Fibroblast of peridontal ligament (primary cell): ENCODE results near the gene PRKAG2.

Experiments used
- DNase-seq: peaks from one replicate; pipeline ENCODE4 v3.0.0-alpha.2; 2010; ENCODE audit errors: extremely low read depth

Gene PRKAG2

GRCh38 chr7:151710646-151711434 lies 166.1 kb downstream of the PRKAG2 start:
- DNase-seq: no peak

GRCh38 chr7:151710121-151710640 lies 166.7 kb downstream of the PRKAG2 start:
- no peak for DNase-seq

DNA sequence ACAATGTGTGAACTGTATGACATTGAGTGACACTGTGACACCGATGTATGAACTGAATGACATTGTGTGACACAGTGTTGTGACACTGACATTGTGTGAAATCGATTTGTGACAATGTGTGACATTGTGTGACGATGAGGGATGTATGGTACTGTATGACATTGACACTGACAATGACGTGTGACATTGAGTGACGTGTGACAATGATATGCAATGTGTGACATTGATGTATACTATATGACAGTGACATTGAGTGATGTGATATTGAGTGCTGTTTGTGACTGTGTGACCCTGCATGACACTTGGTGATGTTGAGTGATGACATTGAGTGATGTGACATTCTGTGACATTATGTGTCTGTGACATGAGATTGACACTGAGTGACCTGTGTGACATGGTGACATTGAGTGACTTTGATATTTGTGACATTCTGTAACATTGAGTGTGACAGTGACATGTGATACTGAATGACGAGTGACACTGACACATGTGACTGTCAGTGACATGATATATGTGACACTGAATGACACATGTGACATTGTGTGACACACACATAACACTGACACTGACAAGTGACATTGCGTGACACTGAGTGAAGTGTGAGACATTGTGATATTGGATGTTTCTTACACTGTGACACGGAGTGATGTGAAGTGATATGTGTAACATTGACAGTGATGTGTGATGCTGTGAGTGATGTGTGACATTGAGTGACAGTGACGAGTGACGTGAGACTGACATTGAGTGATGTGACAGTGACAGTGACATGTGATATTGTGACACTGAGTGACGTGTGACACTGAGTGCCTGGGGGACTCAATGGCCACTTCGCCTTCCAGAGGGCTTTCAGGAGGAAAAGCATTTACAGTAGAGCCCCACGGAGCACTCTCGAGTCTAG lies 167.5 kb downstream of the PRKAG2 start:
- no peak for DNase-seq

DNA sequence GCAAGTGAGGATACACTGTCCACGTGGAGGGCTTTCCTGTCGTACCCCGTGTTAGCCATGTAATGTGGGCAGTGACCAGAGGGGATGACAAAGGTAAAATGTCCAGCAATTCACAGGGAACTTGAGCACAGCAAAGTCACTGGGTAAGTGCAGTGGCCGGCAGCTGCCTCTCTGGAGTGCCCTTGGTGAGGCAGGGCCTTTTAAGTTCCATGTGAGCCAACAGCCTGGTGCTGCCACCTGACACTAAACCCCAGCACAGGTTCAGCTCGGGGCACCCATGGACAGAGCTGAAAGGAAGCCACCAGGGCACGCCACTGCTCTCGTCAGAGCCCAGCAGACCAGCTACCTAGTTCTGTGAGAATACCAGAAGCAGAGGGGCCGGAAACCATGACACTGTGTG lies 168.3 kb downstream of the PRKAG2 start:
- DNase-seq: no peak

DNA sequence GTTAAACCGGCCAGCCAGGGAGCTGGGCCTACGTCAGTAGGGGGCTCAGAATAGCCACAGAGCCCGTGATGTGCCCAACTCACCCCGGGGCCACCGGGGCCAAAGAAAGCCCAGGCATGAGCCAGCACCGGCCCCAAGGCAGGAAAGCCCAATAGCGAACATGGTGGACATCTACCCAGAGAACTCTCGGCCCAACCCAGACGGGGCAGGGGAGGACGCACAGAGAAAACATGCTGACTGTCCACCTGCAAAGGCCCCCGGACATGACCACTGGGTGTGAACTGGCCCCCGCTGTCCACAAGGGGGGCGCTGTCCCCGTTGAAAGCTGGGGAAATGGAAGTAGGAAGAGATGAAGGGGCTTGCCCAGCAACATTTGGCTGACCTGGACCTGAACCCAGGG lies 169.2 kb downstream of the PRKAG2 start:
- no peak for DNase-seq

- no peak for DNase-seq
Observed at GRCh38 chr7:151707105-151707469, 169.8 kb downstream of the PRKAG2 start.

GRCh38 chr7:151706277-151707104 lies 170.4 kb downstream of the PRKAG2 start:
- no peak for DNase-seq

- DNase-seq: no peak
Observed at GRCh38 chr7:151705636-151706276, 171.2 kb downstream of the PRKAG2 start.

DNA sequence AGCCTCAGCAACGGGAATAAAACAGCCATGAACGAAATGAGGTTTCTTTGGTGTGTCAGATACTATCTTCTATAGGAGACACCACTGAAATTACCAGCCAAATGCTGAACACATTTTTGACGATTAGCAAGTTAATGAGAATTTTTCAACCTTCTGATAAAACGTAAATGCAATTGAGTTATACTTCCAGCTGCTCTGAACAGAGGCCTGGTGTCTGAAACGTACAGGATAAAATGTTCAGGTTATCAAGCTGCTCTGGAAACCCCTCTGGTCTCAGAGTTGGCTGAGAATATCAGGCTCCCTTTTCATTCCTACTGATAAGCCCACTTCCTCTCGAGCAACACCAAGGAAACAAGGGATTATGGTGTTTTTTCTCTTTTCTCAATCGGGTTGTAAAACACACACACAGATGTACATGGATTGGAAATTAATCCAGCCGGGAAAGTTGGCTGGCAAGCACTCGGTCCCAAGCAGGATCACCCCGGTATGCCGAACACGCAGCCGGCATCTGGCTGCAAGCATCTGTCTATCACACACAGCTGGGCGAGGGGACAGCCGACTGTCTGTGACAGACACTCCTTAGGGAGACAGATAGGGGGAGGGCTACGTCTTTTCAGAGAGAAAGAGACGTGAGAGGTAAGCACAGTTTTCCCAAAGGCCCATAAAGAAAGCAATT lies 171.8 kb downstream of the PRKAG2 start:
- no peak for DNase-seq

DNA sequence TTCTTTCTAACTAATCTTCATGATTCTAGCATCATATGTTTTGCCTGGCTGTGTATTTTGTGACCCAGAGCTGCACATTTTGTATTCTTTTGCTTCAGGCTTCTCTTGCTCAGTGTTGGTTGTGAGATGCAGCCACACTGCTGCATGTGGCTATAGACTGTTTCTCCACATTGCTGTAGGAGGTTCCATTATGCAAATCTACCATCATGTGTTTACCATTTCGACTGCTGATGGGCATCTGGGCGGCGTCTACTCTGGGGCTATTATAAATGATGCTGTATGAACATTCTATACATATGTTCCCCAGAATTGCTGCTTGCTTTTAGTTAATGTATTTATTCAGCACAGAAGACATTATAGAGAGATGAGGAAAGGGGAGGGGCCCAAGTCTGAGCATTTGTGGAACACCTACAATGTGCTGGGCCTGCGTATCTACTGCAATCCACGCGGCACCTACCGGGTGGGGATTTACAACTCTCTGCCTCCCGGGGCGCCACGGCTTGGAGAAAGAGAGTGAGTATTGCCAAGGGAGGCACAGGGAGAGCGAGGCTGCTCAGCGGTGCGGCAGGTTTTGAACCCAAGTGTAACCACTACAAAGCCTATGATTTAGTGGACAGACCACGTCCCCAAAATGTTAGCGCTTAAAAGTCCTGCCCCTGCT lies 172.5 kb downstream of the PRKAG2 start:
- no peak for DNase-seq

DNA sequence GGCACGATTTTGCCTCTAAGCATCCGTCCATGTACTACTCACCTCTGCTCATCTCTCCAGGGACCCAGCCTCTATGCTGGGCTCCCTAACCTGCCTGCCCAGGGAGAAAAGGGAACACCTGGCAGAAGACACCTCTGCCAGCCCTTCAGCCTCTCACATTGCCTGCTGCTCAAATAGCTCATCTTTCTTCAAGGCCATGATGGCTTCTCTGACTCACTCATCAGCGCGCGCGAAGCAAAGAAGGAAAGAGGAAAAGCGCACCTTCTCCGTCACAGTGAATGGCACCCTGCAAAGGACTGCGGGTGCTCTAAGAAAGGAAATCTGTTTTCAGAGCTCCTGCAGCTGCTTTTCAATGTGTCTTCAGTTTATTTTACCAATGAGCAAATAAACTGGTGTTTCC lies 174.0 kb downstream of the PRKAG2 start:
- no peak for DNase-seq

GRCh38 chr7:151700586-151701165 lies 176.2 kb downstream of the PRKAG2 start:
- peak; percentile 37 for DNase-seq

DNA sequence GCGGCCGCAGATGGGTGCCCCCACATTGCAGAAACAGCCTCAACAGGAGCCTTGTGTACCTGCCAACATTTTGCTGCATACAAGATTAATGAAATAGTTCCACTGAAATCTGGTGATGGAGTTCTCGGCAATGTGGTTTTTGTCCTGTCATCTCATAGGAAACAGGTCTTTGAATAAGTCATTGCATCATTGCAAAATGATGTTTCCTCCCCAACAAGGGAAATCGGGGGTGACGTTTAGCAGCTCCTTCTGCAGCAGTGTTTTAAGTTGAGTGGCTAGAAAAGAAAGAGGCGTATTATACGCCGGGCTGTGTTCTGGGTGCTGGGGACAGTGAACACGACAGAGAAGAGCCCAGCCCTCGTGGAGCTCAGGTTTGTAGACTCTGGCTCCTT lies 177.0 kb downstream of the PRKAG2 start:
- DNase-seq: no peak

GRCh38 chr7:151699147-151699927 lies 177.6 kb downstream of the PRKAG2 start:
- DNase-seq: peak; percentile 91

GRCh38 chr7:151697942-151698341 lies 179.0 kb downstream of the PRKAG2 start:
- no peak for DNase-seq

DNA sequence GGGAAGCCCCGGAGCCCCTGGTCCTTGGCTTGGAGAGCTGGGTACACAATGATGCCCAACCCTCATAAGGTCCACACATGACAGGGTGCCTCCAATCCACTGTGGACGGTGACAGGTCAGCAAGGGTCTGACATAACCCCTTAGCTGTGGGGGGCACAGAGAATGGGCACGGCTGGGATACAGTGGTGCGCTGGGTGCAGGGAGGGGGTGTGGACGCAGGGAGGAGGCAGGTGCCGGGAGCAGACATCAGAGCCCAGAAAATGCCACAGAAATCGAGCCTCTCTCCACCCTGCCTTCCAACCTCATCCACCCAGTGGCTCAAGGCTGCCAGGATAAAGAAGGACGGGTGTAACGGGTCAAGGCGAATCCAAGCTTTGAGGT lies 179.4 kb downstream of the PRKAG2 start:
- DNase-seq: no peak

DNA sequence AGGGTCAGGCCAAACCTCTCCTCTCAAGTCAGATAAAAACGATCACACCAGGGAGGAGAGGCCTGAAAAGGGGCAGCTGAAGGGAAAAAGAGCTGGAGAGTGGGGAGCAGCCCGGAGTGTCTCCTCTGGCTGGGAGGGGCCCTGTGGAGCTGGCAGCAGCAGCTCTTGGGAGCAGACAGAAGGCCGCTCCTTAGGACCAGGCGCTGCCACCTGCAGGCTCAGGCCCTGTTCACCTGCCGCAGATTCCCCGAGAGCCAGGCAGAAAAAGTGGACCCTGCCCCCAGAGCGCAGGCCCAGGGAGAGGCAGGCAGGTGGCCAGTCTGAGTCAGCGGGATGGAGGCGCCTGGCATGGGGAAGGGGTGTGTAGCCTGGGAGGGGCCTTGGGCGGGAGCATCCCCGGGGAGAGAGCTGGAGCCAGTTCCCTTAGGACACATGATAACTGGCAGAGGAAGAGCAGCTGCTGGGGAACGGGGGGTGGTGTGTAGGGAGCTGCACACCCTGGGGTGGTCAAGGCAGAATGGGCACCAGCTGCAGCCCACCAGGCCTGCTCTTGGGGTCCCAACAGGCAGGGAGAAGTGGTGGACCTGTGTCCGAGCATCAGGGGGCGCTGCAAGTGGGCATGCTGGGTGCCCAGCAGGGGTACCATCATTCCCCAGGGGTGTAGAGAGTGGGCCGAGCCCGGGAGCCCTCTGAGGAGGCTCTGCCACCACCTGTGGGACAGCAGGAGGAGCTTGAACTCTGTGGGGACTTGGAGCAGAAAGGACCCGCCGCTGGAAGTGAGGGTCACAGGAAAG lies 180.0 kb downstream of the PRKAG2 start:
- no peak for DNase-seq

- DNase-seq: no peak
Observed at GRCh38 chr7:151695951-151696541, 180.9 kb downstream of the PRKAG2 start.
